Epithelial cell of esophagus (primary cell): ENCODE data around the gene SLC5A9.

Experiments
- DNase-seq: peaks from one replicate; pipeline ENCODE4 v3.0.0; 2010; ENCODE audit warnings: low read depth
- H3K4me3 ChIP-seq: 2 replicates; pipeline ENCODE4 v1.5.1; 2011; ENCODE audit warnings: mild to moderate bottlenecking, low read length, control low read depth
- CTCF ChIP-seq: IDR thresholded peaks from 2 replicates; pipeline ENCODE4 v1.5.1; 2011; ENCODE audit warnings: low read depth, mild to moderate bottlenecking, low read length, control low read depth, inconsistent platforms; ENCODE audit not compliant: insufficient read depth; ENCODE audit errors: missing control alignments

SLC5A9 gene

GRCh38 chr1:48248356-48248755, 25.8 kb downstream of the SLC5A9 start:
- TF ChIP-seq CTCF = no peak

GRCh38 chr1:48249868-48250267, 27.4 kb downstream of the SLC5A9 start:
- H3K4me3 ChIP-seq = no peak overlapping the region
- no peak for DNase-seq
- no peak for TF ChIP-seq CTCF

More at GRCh38 chr1:48248356-48248755, 25.8 kb downstream of the SLC5A9 start:
- H3K4me3 ChIP-seq = no peak overlapping the region
- DNase-seq = no peak

- no peak for TF ChIP-seq CTCF
- DNase-seq = no peak
- H3K4me3 ChIP-seq = no peak overlapping the region
These were observed 28.1 kb downstream of the SLC5A9 start for GRCh38 chr1:48250572-48250971.

GRCh38 chr1:48251323-48251722, 28.8 kb downstream of the SLC5A9 start:
- TF ChIP-seq CTCF = no peak
- H3K4me3 ChIP-seq = no peak overlapping the region
- DNase-seq = no peak

GRCh38 chr1:48251821-48252220, 29.3 kb downstream of the SLC5A9 start:
- no peak for DNase-seq
- H3K4me3 ChIP-seq = no peak overlapping the region
- TF ChIP-seq CTCF = no peak

- TF ChIP-seq CTCF = no peak
- no peak for DNase-seq
- H3K4me3 ChIP-seq = no peak overlapping the region
These were observed 31.7 kb downstream of the SLC5A9 start for GRCh38 chr1:48254254-48254653.

GRCh38 chr1:48258106-48258505, 35.6 kb downstream of the SLC5A9 start:
- TF ChIP-seq CTCF = no peak
- H3K4me3 ChIP-seq = no peak overlapping the region
- DNase-seq = no peak
